Measurements from ENCODE around the gene PLEKHG4B.

GRCh38 chr5:187042-187431, 95.1 kb downstream of the PLEKHG4B start:
- TF ChIP-seq CTCF (optimal IDR thresholded peaks at IDR 0.05 in 1 of 3, IDR thresholded peaks at IDR 0.05 in 1 of 3, conservative IDR thresholded peaks at IDR 0.05 in 1 of 3; ENCODE audit: extremely low read depth in 1 of 3, insufficient read depth in 2 of 3, low read length in 3 of 3) (no peak), EZH2 (IDR thresholded peaks at IDR 0.05; ENCODE audit: low read length) (no peak)

All from keratinocyte (primary cell).